Jurkat, Clone E6-1 (cell line): Measurements from ENCODE around the gene PALMD.

Experiments used
- DNase-seq: peaks from one replicate; pipeline ENCODE4 v3.0.0-alpha.2; 2011; ENCODE audit warnings: low read depth, low spot score
- H3K4me3 ChIP-seq: 2 replicates; pipeline ENCODE4 v1.5.1; 2011; ENCODE audit warnings: mild to moderate bottlenecking, low read length, control low read depth, moderate library complexity

Gene PALMD

GRCh38 chr1:99676876-99677275 is 31.0 kb downstream of the PALMD start:
- DNase-seq = no peak
- no peak overlapping the region for H3K4me3 ChIP-seq

DNA sequence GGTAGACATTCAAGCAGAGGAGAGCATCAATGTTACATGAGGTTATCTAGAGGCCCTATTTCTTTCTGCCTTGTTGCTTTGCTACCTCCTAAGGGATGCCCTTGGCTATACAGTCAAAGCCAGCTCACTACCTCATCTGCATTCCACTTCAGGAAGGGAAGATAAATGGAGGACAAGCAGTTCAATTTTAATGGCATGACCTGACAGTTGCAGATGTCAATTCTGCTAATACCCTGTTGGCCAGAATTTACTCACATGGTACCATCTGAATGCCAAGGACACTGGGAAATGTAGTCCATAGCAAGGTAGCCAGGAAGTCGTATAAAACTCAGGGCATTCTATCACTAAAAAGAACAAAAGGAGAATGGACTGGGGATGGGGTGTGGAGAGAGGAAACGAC is 31.5 kb downstream of the PALMD start:
- no peak overlapping the region for H3K4me3 ChIP-seq
- DNase-seq = no peak

GRCh38 chr1:99680270-99680669 is 34.4 kb downstream of the PALMD start:
- DNase-seq = no peak
- no peak overlapping the region for H3K4me3 ChIP-seq

DNA sequence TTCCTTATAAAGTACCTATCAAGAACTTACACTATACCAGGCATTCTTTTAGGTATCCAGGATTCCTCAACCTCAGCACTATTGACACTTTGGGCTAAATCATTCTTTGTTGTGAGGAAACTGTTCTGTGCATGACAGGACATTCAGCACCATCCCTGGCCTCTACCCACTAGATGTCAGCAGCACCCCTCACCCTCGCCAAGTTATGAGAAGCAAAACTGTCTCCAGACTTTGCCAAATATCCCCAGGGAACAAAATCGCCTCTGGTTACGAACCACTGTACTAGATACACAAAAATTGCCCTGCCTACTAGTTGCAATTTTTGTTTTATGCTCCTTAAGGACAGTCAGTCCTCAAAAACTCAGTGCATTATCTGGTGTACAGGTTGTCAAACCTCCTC is 35.7 kb downstream of the PALMD start:
- no peak overlapping the region for H3K4me3 ChIP-seq
- no peak for DNase-seq

DNA sequence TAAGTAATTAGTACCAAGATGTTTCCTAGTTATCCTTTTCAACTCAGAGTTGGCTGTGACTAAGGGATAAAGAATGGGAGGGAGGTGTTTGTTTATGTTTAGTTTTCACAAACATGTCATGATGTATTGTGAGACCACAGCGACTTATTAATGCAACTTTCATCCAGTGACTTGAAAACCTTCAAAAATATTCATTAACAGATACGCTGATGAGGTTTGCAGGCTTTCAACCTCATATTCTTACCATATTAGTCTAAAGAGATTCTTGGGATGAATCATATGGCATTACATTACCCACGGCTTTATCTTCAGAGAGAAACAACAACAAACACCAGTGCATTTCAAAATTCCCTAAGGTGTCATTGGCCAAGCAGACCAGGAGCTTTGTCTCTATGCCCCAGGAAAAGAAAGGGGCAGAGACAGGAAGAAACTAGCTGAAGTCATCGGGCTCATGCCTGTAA is 36.4 kb downstream of the PALMD start:
- no peak for DNase-seq

GRCh38 chr1:99685516-99686180 is 39.7 kb downstream of the PALMD start:
- DNase-seq = peak; percentile 47
- H3K4me3 ChIP-seq = no peak overlapping the region

More for the DNA sequence above, 36.4 kb downstream of the PALMD start:
- no peak overlapping the region for H3K4me3 ChIP-seq

- H3K4me3 ChIP-seq = no peak overlapping the region
- DNase-seq = no peak
These were observed 45.3 kb downstream of the PALMD start for GRCh38 chr1:99691175-99691574.

DNA sequence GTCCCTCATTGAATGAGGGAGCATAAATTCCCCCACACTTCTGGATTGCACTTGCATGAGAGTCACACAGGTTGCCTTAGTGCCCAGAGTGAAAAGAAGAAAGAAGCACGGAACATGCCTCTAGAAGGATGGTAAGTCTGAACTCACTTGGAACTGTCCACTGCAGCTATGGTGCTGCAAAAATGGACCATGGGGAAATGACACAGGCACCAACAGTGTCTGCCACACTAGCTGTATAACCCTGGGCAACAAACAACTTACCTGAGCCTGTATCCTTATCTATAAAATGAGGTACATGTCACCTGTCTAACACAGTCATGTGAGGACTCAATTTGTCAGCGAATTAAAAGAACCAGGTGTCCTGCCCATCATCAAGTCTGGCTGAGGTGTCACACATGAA is 50.7 kb downstream of the PALMD start:
- DNase-seq = no peak
- no peak overlapping the region for H3K4me3 ChIP-seq

- H3K4me3 ChIP-seq = no peak overlapping the region
- no peak for DNase-seq
These were observed 51.7 kb downstream of the PALMD start for GRCh38 chr1:99697580-99697979.

DNA sequence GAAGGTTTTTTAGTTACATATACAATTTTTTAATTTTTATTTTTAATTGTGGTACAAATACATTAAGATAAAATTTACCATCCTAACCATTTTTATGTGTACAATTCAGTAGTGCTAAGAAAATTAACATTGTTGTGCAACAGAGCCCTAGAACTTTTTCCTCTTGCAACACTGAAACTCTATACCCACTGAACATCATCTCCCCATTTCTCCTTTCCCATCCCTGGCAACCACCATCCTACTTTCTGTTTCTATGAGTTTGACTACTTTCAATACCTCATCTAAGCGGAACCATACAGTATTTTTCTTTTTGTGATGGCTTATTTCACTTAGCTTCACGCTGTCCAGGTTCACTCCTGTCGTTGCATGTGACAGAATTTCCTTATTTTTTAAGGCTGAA is 54.1 kb downstream of the PALMD start:
- DNase-seq = no peak
- no peak overlapping the region for H3K4me3 ChIP-seq

DNA sequence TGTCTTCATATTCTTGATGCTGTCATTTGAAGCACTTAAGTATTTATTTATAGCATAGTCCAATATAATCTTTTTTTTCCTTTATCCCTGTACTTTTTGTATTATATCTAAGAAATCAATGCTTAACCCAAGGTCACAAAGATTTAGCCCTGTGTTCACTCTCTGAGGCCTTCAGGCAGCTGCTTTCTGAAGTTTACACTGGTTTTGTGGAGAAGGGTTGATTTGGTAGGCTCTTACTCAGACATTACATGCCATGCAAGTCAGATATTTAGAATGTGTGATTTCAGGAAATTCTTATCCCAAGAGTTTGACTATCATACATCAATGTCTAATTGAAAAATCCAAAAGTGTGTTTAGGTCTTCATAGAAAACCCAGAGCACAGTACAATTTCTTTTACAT is 56.3 kb downstream of the PALMD start:
- no peak overlapping the region for H3K4me3 ChIP-seq
- no peak for DNase-seq

- no peak overlapping the region for H3K4me3 ChIP-seq
- no peak for DNase-seq
These were observed 58.5 kb downstream of the PALMD start for GRCh38 chr1:99704356-99704816.

- no peak for DNase-seq
- H3K4me3 ChIP-seq = no peak overlapping the region
These were observed 59.5 kb downstream of the PALMD start for GRCh38 chr1:99705385-99705784.

DNA sequence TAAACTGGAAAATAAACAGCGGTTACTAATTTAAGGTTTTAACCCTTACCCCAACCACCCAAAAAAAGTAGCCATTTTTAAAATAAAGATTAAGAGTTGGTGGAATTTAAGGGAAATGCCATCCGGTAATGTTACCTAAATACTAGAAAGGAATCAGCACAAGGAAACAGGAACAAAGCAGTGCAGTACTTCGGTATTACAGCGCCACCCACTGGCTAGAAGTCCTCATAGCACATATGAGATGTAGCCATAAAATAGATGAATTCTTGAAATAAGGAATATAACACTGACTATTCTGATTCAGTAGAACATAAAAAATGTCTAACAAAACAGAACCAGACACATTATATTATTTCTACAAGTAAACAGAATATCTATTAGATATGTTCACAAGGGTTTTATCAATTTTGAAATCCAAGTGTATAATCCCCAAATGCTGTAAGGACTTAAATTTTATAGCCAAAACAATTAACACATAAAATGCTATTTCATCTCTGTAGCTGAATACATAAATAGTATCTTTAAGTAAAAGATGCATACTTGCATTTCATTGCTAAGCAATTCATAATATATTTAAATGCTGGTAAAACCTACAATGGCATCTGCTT is 61.7 kb downstream of the PALMD start:
- DNase-seq = peak; percentile 40

DNA sequence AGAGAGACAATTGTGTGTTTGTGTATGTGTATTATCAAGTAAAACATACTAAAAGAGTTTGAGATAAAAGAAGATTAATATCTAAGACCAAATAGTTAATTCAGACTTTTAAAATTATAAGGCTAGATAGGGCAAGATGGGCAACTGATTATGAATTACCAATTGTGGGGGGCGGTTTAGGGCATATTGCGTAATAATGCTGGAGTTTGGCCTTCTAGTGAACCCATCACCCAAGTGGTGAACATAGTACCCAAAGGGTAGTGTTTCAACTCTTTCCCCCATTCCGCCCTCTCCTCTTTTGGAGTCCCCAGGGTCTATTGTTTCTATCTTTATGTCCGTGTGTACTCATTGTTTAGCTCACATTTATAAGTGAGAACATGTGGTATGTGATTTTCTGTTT is 65.1 kb downstream of the PALMD start:
- no peak overlapping the region for H3K4me3 ChIP-seq
- DNase-seq = no peak

More for the DNA sequence above, 61.7 kb downstream of the PALMD start:
- no peak overlapping the region for H3K4me3 ChIP-seq

DNA sequence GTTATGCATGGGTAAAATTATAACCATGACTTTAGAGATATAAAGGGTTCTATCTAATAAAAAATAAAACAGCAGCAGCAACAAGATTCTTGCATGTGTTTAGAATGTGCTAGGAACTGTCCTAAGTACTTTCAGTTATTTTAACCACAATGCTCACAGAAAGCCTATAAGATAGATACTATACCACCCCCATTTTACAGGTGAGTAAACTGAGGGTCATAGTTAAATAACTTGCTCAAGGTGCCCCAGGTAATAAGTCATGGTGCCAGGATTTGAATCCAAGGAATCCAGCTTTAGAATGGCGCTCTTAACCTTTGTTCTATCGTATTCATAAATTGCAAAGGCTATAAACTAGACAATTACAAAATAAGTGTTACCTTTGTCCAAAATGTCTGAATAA is 67.1 kb downstream of the PALMD start:
- H3K4me3 ChIP-seq = no peak overlapping the region
- no peak for DNase-seq

GRCh38 chr1:99717005-99717404 is 71.1 kb downstream of the PALMD start:
- DNase-seq = no peak
- no peak overlapping the region for H3K4me3 ChIP-seq

- H3K4me3 ChIP-seq = no peak overlapping the region
These were observed 77.3 kb downstream of the PALMD start for GRCh38 chr1:99723251-99723650.

GRCh38 chr1:99725996-99726395 is 80.1 kb downstream of the PALMD start:
- no peak for DNase-seq
- no peak overlapping the region for H3K4me3 ChIP-seq

More at GRCh38 chr1:99723251-99723650, 77.3 kb downstream of the PALMD start:
- no peak for DNase-seq

DNA sequence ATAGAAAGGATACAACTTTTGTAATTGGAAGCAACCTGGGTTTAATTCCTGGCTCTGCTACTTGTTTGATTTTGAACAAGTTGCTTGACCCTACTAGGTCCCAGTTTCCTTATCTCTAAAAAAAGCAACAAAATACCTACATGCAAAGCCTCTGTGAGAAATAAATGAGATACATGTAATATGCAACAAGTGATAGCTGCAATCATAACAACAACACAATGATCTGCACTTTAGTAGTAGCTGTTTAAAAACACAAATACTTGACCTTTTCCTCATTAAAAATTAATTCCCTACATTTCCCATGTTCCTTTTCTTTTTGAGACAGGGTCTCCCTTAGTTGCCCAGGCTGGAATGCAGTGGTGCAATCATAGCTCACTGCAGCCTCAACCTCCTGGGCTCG is 80.5 kb downstream of the PALMD start:
- H3K4me3 ChIP-seq = no peak overlapping the region
- DNase-seq = no peak

- no peak overlapping the region for H3K4me3 ChIP-seq
- no peak for DNase-seq
These were observed 80.9 kb downstream of the PALMD start for GRCh38 chr1:99726818-99727217.
